Astrocyte of the cerebellum (primary cell): Measurements from ENCODE around the gene INO80B.
"Not testable (repeated sequence)": the region's sequence is repeated elsewhere in the genome, so short reads cannot be mapped to it uniquely, and the experiment has no call there.

Experiments
- DNase-seq: peaks from one replicate; pipeline ENCODE4 v3.0.0-alpha.2; 2011; ENCODE audit warnings: low read depth
- H3K4me3 ChIP-seq: 2 replicates; pipeline ENCODE4 v1.5.1; 2011; ENCODE audit warnings: mild to moderate bottlenecking, low read depth, low read length, moderate library complexity
- CTCF ChIP-seq: IDR thresholded peaks from 2 replicates; pipeline ENCODE4 v1.5.1; 2012; ENCODE audit warnings: low read length, low read depth, moderate library complexity, mild to moderate bottlenecking; ENCODE audit errors: missing control alignments
- in situ Hi-C: cut with HindIII; loops from 2 replicates; pipeline ENCODE4 v1.10.0; 2017; ENCODE audit warnings: low sequenced_read_pairs

Gene INO80B

GRCh38 chr2:74448771-74449170 lies 6.1 kb upstream of the INO80B start:
- TF ChIP-seq CTCF = no peak
- no peak overlapping the region for H3K4me3 ChIP-seq
- no peak for DNase-seq
- in situ Hi-C loops = no loop called here

GRCh38 chr2:74450570-74451190 lies 4.2 kb upstream of the INO80B start:
- in situ Hi-C loops = no loop called here
- TF ChIP-seq CTCF = no peak
- no peak overlapping the region for H3K4me3 ChIP-seq
- no peak for DNase-seq

GRCh38 chr2:74457129-74457548 lies 2.3 kb downstream of the INO80B start:
- no peak for DNase-seq

GRCh38 chr2:74457549-74458131 lies 2.8 kb downstream of the INO80B start:
- TF ChIP-seq CTCF = no peak
- in situ Hi-C loops = no loop called here
- no peak for DNase-seq
- peak overlapping the region; percentile 62 for H3K4me3 ChIP-seq

More at GRCh38 chr2:74457129-74457548, 2.3 kb downstream of the INO80B start:
- in situ Hi-C loops = no loop called here
- no peak for TF ChIP-seq CTCF
- H3K4me3 ChIP-seq = peak overlapping the region; percentile 62

- peak; percentile 100 for DNase-seq
- in situ Hi-C loops = no loop called here
- H3K4me3 ChIP-seq = peak within 1 kb of the TSS; percentile 62
- no peak for TF ChIP-seq CTCF
Measured at GRCh38 chr2:74458132-74458937, 3.4 kb downstream of the INO80B start, which contains the start of gene WBP1. TSS of gene WBP1 (plus strand) at chr2:74458438. CDS start at chr2:74458603, 165 bp downstream.

- TF ChIP-seq CTCF = no peak
- peak overlapping the region; percentile 62 for H3K4me3 ChIP-seq
- in situ Hi-C loops = no loop called here
- DNase-seq = no peak
Measured at GRCh38 chr2:74458938-74459363, 4.1 kb downstream of the INO80B start.

- DNase-seq, in situ Hi-C loops: not testable (repeated sequence)
- H3K4me3 ChIP-seq = peak overlapping the region; percentile 62
Measured at GRCh38 chr2:74459503-74460118, 4.7 kb downstream of the INO80B start.

GRCh38 chr2:74460187-74460586 lies 5.3 kb downstream of the INO80B start:
- in situ Hi-C loops, H3K4me3 ChIP-seq, DNase-seq: not testable (repeated sequence)
